ENCODE results near the gene LRMDA.

DNA sequence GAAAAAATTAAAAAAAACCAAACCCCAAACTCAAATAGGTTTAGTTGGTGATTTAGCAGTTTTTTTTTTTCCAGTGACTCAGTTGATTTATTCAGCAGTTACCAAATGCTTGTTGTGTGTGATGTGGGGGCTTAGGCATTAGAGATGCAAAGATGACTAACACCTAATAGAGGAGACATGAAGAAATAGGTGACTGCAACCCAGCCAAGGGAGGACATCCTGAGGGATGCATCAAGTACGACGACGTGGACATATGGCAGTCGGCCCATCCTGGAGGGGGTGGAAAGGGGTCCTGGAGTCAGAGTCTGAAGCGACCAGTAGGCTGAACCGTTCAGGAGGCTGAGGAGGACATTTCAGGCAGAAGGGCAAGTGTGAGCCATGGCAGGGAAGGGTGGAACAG lies 35.5 kb downstream of the LRMDA start:
- TF ChIP-seq, protein P1, sequence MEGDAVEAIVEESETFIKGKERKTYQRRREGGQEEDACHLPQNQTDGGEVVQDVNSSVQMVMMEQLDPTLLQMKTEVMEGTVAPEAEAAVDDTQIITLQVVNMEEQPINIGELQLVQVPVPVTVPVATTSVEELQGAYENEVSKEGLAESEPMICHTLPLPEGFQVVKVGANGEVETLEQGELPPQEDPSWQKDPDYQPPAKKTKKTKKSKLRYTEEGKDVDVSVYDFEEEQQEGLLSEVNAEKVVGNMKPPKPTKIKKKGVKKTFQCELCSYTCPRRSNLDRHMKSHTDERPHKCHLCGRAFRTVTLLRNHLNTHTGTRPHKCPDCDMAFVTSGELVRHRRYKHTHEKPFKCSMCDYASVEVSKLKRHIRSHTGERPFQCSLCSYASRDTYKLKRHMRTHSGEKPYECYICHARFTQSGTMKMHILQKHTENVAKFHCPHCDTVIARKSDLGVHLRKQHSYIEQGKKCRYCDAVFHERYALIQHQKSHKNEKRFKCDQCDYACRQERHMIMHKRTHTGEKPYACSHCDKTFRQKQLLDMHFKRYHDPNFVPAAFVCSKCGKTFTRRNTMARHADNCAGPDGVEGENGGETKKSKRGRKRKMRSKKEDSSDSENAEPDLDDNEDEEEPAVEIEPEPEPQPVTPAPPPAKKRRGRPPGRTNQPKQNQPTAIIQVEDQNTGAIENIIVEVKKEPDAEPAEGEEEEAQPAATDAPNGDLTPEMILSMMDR (conservative IDR thresholded peaks at IDR 0.05; ENCODE audit: low read depth, low read length): no peak
- TF ChIP-seq, protein P2, sequence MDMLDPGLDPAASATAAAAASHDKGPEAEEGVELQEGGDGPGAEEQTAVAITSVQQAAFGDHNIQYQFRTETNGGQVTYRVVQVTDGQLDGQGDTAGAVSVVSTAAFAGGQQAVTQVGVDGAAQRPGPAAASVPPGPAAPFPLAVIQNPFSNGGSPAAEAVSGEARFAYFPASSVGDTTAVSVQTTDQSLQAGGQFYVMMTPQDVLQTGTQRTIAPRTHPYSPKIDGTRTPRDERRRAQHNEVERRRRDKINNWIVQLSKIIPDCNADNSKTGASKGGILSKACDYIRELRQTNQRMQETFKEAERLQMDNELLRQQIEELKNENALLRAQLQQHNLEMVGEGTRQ (IDR thresholded peaks at IDR 0.05; ENCODE audit: low read depth, low read length): no peak
- no peak for TF ChIP-seq SMC3 (IDR thresholded peaks at IDR 0.05; ENCODE audit: low read depth, low read length)
- TF ChIP-seq, protein P3, sequence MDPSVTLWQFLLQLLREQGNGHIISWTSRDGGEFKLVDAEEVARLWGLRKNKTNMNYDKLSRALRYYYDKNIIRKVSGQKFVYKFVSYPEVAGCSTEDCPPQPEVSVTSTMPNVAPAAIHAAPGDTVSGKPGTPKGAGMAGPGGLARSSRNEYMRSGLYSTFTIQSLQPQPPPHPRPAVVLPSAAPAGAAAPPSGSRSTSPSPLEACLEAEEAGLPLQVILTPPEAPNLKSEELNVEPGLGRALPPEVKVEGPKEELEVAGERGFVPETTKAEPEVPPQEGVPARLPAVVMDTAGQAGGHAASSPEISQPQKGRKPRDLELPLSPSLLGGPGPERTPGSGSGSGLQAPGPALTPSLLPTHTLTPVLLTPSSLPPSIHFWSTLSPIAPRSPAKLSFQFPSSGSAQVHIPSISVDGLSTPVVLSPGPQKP (IDR thresholded peaks at IDR 0.05; ENCODE audit: borderline replicate concordance, low read depth, low read length): no peak
- no peak for TF ChIP-seq MAZ (IDR thresholded peaks at IDR 0.05; ENCODE audit: borderline replicate concordance, low read depth, low read length)
- no peak for TF ChIP-seq RFX5 (IDR thresholded peaks at IDR 0.05; ENCODE audit: low read depth, low read length)
- TF ChIP-seq POLR2A (IDR thresholded peaks at IDR 0.05; ENCODE audit: low read depth, low read length): no peak
- no peak for TF ChIP-seq RAD21 (IDR thresholded peaks at IDR 0.05; ENCODE audit: low read length)

Data from IMR-90 (cell line).